WTC11 (cell line): ENCODE measurements around the gene CARM1.

ENCODE experiments used
- MAX ChIP-seq: sonication (generic); formaldehyde crosslinking; IDR thresholded peaks from 2 replicates; pipeline ENCODE4 v1.8.0; 2022; ENCODE audit warnings: mild to moderate bottlenecking, missing genetic modification reagents
- NR1H2 ChIP-seq: sonication (generic); formaldehyde crosslinking; IDR thresholded peaks from 2 replicates; pipeline ENCODE4 v1.9.0; 2021; ENCODE audit warnings: mild to moderate bottlenecking, moderate library complexity, missing genetic modification reagents
- NR3C1 ChIP-seq: sonication (generic); formaldehyde crosslinking; conservative IDR thresholded peaks from 2 replicates; pipeline ENCODE4 v1.8.1; 2023; ENCODE audit warnings: low read depth, mild to moderate bottlenecking, missing genetic modification reagents
- TCF7 ChIP-seq: sonication (generic); formaldehyde crosslinking; IDR thresholded peaks from 2 replicates; pipeline ENCODE4 v1.8.0; 2022; ENCODE audit warnings: mild to moderate bottlenecking, low read depth, missing genetic modification reagents, moderate library complexity
- ZBTB43 ChIP-seq: sonication (generic); formaldehyde crosslinking; IDR thresholded peaks from 2 replicates; pipeline ENCODE4 v1.8.1; 2023; ENCODE audit warnings: mild to moderate bottlenecking, missing genetic modification reagents
- ZNF263 ChIP-seq: sonication (generic); formaldehyde crosslinking; IDR thresholded peaks from 2 replicates; pipeline ENCODE4 v1.8.1; 2022; ENCODE audit warnings: low read depth, mild to moderate bottlenecking, moderate library complexity, missing genetic modification reagents
- TF ChIP-seq, protein P1 (sequence below): fragments of 200-600 bp; IDR thresholded peaks from 2 replicates; pipeline ENCODE4 v1.8.0; 2022; ENCODE audit warnings: antibody characterized with exemption
- TF ChIP-seq, protein P2 (sequence below): sonication (generic); formaldehyde crosslinking; conservative IDR thresholded peaks from 2 replicates; pipeline ENCODE4 v1.8.1; 2023; ENCODE audit warnings: mild to moderate bottlenecking, low read depth, missing genetic modification reagents, moderate library complexity

DNA sequence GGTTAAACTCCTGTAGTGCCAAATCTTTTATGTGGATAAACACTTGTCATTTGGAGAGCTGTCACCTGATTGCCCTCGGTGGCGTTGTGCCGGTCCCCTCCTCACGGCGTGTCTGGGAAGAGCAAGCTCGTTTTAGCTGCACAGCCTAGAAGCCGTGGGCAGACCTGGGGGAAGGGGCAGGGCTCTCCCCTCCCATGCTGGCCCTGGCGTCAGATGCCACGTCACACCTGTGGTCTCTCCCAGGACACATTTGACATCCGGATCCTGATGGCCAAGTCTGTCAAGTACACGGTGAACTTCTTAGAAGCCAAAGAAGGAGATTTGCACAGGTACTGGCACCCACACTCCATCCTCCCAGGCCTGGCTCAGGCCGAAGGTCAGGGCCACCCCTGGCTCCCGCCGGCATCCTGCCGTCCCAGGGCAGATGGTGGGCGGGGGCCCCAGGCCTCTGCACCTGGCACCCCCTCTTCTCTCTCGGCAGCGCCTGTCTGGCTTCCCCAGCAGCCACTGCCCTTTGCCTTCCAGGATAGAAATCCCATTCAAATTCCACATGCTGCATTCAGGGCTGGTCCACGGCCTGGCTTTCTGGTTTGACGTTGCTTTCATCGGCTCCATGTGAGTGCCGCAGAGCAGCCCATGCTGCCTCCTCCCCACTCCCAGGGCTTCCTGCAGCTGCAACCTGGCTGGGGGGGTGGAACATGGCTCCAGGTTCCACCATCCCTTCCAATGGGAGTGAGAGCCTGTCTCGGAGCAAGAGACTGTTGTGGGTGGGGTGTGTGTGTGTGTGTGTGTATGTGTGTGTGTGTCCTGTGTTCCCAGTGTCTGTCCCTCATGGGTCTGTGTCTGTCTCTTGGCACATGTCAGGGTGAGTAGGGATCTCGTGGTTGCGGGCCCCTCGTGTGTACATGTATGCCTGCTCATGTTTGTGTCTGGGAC lies 48.3 kb downstream of the CARM1 start:
- TF ChIP-seq, protein P1, sequence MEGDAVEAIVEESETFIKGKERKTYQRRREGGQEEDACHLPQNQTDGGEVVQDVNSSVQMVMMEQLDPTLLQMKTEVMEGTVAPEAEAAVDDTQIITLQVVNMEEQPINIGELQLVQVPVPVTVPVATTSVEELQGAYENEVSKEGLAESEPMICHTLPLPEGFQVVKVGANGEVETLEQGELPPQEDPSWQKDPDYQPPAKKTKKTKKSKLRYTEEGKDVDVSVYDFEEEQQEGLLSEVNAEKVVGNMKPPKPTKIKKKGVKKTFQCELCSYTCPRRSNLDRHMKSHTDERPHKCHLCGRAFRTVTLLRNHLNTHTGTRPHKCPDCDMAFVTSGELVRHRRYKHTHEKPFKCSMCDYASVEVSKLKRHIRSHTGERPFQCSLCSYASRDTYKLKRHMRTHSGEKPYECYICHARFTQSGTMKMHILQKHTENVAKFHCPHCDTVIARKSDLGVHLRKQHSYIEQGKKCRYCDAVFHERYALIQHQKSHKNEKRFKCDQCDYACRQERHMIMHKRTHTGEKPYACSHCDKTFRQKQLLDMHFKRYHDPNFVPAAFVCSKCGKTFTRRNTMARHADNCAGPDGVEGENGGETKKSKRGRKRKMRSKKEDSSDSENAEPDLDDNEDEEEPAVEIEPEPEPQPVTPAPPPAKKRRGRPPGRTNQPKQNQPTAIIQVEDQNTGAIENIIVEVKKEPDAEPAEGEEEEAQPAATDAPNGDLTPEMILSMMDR = no peak
- TF ChIP-seq NR3C1 (CRISPR knock-in tag) (no peak), MAX (CRISPR knock-in tag) (no peak), ZNF263 (CRISPR knock-in tag) (no peak), ZBTB43 (CRISPR knock-in tag) (no peak), TCF7 (CRISPR knock-in tag) (no peak), NR1H2 (no peak)
- TF ChIP-seq, protein P2, sequence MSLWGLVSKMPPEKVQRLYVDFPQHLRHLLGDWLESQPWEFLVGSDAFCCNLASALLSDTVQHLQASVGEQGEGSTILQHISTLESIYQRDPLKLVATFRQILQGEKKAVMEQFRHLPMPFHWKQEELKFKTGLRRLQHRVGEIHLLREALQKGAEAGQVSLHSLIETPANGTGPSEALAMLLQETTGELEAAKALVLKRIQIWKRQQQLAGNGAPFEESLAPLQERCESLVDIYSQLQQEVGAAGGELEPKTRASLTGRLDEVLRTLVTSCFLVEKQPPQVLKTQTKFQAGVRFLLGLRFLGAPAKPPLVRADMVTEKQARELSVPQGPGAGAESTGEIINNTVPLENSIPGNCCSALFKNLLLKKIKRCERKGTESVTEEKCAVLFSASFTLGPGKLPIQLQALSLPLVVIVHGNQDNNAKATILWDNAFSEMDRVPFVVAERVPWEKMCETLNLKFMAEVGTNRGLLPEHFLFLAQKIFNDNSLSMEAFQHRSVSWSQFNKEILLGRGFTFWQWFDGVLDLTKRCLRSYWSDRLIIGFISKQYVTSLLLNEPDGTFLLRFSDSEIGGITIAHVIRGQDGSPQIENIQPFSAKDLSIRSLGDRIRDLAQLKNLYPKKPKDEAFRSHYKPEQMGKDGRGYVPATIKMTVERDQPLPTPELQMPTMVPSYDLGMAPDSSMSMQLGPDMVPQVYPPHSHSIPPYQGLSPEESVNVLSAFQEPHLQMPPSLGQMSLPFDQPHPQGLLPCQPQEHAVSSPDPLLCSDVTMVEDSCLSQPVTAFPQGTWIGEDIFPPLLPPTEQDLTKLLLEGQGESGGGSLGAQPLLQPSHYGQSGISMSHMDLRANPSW (CRISPR knock-in tag) = no peak
